CD4-positive, alpha-beta memory T cell (primary cell): ENCODE data around the gene ATP1B4. TPM values are rescaled to one million over a fixed set of nuclear protein-coding genes. Genes with fewer than 3 reads are reported as not detected.

Source experiments
- polyA plus RNA-seq, 2 donors: library from polyadenylated mRNA; unstranded; fragments of 300-500 nt; fragmentation: Illumina TruSeq; gene quantifications; one replicate each; pipeline ENCODE4 v1.2.3, GENCODE V29; 2021
- total RNA-seq, 2 experiments: library from RNA; stranded (reverse); gene quantifications; one replicate each; pipeline ENCODE4 v1.2.3, GENCODE V29; 2021

Gene ATP1B4
- total and polyA plus RNA-seq, 4 experiments from 2014 or later = not detected

Other genes with a start within 250 kb of the ATP1B4 start
- 1 to 10 TPM; 1.7 to 2.1 TPM for gene RHOXF1, start 246.2 kb upstream of the ATP1B4 start, total RNA-seq
- gene RHOXF1, start 246.2 kb upstream of the ATP1B4 start, polyA plus RNA-seq = under 1 TPM in 1 of 2 donors, not detected in 1; 0.30 TPM
- gene RHOXF2, start 203.5 kb upstream of the ATP1B4 start, total RNA-seq = not detected
- under 1 TPM in 1 of 2 donors, not detected in 1; 0.16 TPM for gene RHOXF2, start 203.5 kb upstream of the ATP1B4 start, polyA plus RNA-seq
- 10 to 100 TPM; 33.5 to 34.6 TPM for gene ZBTB33, start 111.3 kb upstream of the ATP1B4 start, total RNA-seq
- gene ZBTB33, start 111.3 kb upstream of the ATP1B4 start, polyA plus RNA-seq = 10 to 100 TPM in 1 of 2 donors, 1 to 10 TPM in 1; 9.5 to 19.7 TPM
- gene TMEM255A, start 50.6 kb upstream of the ATP1B4 start, total RNA-seq = 1 to 10 TPM in 1 of 2 experiments, under 1 TPM in 1; 0.76 to 1.1 TPM
- gene TMEM255A, start 50.6 kb upstream of the ATP1B4 start, polyA plus RNA-seq = under 1 TPM; 0.27 to 0.80 TPM
- gene LAMP2, start 107.2 kb downstream of the ATP1B4 start, total RNA-seq = 10 to 100 TPM; 44.2 to 45.8 TPM
- 100 to 1,000 TPM in 1 of 2 donors, 10 to 100 TPM in 1; 83.0 to 155 TPM for gene LAMP2, start 107.2 kb downstream of the ATP1B4 start, polyA plus RNA-seq
- gene CUL4B, start 198.9 kb downstream of the ATP1B4 start, total RNA-seq = 10 to 100 TPM; 54.0 to 61.0 TPM
- 10 to 100 TPM; 24.3 to 25.8 TPM for gene CUL4B, start 198.9 kb downstream of the ATP1B4 start, polyA plus RNA-seq
- gene MCTS1, start 242.0 kb downstream of the ATP1B4 start, total RNA-seq = 10 to 100 TPM; 29.1 to 33.3 TPM
- 10 to 100 TPM; 74.8 to 75.8 TPM for gene MCTS1, start 242.0 kb downstream of the ATP1B4 start, polyA plus RNA-seq